Glomerular visceral epithelial cell (primary cell): ENCODE data around the gene DDX23.
"Not testable (repeated sequence)": the region's sequence is repeated elsewhere in the genome, so short reads cannot be mapped to it uniquely, and the experiment has no call there.

Experiments used
- DNase-seq: peaks from one replicate; pipeline ENCODE4 v3.0.0-alpha.2; 2016; ENCODE audit errors: extremely low spot score

DDX23 gene

GRCh38 chr12:48851883-48852733, at the start of gene DDX23:
DDX23 (minus strand) TSS chr12:48852163; CDS start chr12:48845782, 6,381 bp downstream.
- peak; percentile 96 for DNase-seq

GRCh38 chr12:48901278-48901677, 49.3 kb upstream of the DDX23 start:
- no peak for DNase-seq

- DNase-seq, result no peak
Observed at GRCh38 chr12:48899651-48900050, 47.7 kb upstream of the DDX23 start.

GRCh38 chr12:48894271-48894670, 42.3 kb upstream of the DDX23 start:
- DNase-seq, result no peak

GRCh38 chr12:48890657-48891418, 38.9 kb upstream of the DDX23 start:
- peak; percentile 76 for DNase-seq

- DNase-seq, result no peak
Observed at GRCh38 chr12:48889679-48890078, 37.7 kb upstream of the DDX23 start.

GRCh38 chr12:48883305-48884161, 31.6 kb upstream of the DDX23 start:
- DNase-seq, result no peak

- no peak for DNase-seq
Observed at GRCh38 chr12:48882972-48883304, 31.0 kb upstream of the DDX23 start.

GRCh38 chr12:48882315-48882687, 30.3 kb upstream of the DDX23 start:
- peak; percentile 38 for DNase-seq

- no peak for DNase-seq
Observed at GRCh38 chr12:48881686-48882314, 29.8 kb upstream of the DDX23 start.

GRCh38 chr12:48880647-48881046, 28.7 kb upstream of the DDX23 start:
- no peak for DNase-seq

- no peak for DNase-seq
Observed at GRCh38 chr12:48878548-48878947, 26.6 kb upstream of the DDX23 start.

GRCh38 chr12:48875944-48876515, 24.1 kb upstream of the DDX23 start:
- no peak for DNase-seq

GRCh38 chr12:48873534-48873933, 21.6 kb upstream of the DDX23 start:
- not testable (repeated sequence) for DNase-seq

GRCh38 chr12:48873096-48873495, 21.1 kb upstream of the DDX23 start:
- DNase-seq, result no peak

GRCh38 chr12:48869191-48869590, 17.2 kb upstream of the DDX23 start:
- DNase-seq, result no peak

- DNase-seq, result no peak
Observed at GRCh38 chr12:48868451-48868850, 16.5 kb upstream of the DDX23 start.

- DNase-seq, result no peak
Observed at GRCh38 chr12:48866052-48866711, 14.2 kb upstream of the DDX23 start.

- DNase-seq, result peak; percentile 92
Observed at GRCh38 chr12:48865281-48866051, 13.5 kb upstream of the DDX23 start, which contains the start of gene RND1. RND1 (minus strand) TSS chr12:48865870; CDS start chr12:48865767, 103 bp downstream.

GRCh38 chr12:48863291-48863690, 11.3 kb upstream of the DDX23 start:
- DNase-seq, result no peak
